T-cell (primary cell): ENCODE data around the gene RUNDC1. TPM values are rescaled to one million over a fixed set of nuclear protein-coding genes. Genes with fewer than 3 reads are reported as not detected.

Experiments used
- ATAC-seq, 4 experiments: fragments of 200-7000 bp in 3 of 4; fragments of 150-1000 bp in 1 of 4; cut with Tn5 transposase; replicated peaks in 1 of 4; 1 replicate in 3 of 4; 2 replicates in 1 of 4; pipeline ENCODE4 v1.10.0; 2021; ENCODE audit warnings: moderate library complexity in 3 of 4, mild to moderate bottlenecking in 2 of 4, moderate number of reproducible peaks in 1 of 4
- CTCF ChIA-PET, 2 donors: fragments of 300-600 bp; sonication (Branson Sonifier 250); formaldehyde crosslinking; loops; one replicate each; lab custom pipeline; 2022; ENCODE audit warnings: antibody characterized with exemption in 2 of 2; lab: Charles Lee
- POLR2A ChIA-PET, 2 donors: fragments of 300-600 bp; sonication (Branson Sonifier 250); formaldehyde crosslinking; loops; one replicate each; lab custom pipeline; 2022; ENCODE audit warnings: antibody characterized with exemption in 2 of 2; lab: Charles Lee
- DNase-seq, 35 experiments: peaks; one replicate each; pipeline versions ENCODE4 v3.0.0 to v3.0.0-alpha.2; 2013 to 2023
- H3K27ac ChIP-seq: one replicate; pipeline ENCODE4 v1.5.1; 2013; ENCODE audit warnings: low read length
- H3K27me3 ChIP-seq, 2 experiments: replicated peaks in 1 of 2; 1 replicate in 1 of 2; 2 replicates in 1 of 2; pipeline versions ENCODE4 v1.6.1 to v1.7.0; 2013; ENCODE audit warnings: low read length in 1 of 2, mixed read lengths in 1 of 2; ENCODE audit not compliant: control insufficient read depth in 2 of 2, insufficient read depth in 2 of 2; ENCODE audit errors: extremely low read depth in 1 of 2
- H3K36me3 ChIP-seq, 2 donors: 1 replicate in 1 of 2; 2 replicates in 1 of 2; pipeline versions ENCODE4 v1.6.1 to v1.7.0; 2013; ENCODE audit warnings: low read length in 1 of 2; ENCODE audit not compliant: control insufficient read depth in 2 of 2, insufficient read depth in 1 of 2; ENCODE audit errors: extremely low read depth in 1 of 2
- H3K4me1 ChIP-seq, 2 experiments: 1 replicate in 1 of 2; 2 replicates in 1 of 2; pipeline versions ENCODE4 v1.6.1 to v1.7.0; 2013; ENCODE audit warnings: low read length in 2 of 2, mixed read lengths in 1 of 2; ENCODE audit not compliant: insufficient read depth in 2 of 2, control insufficient read depth in 1 of 2; ENCODE audit errors: extremely low read depth in 1 of 2
- H3K4me3 ChIP-seq, 2 donors: 1 replicate in 1 of 2; 2 replicates in 1 of 2; pipeline versions ENCODE4 v1.5.1 to v1.7.0; 2013; ENCODE audit warnings: mild to moderate bottlenecking in 2 of 2, low read length in 1 of 2, moderate library complexity in 1 of 2; ENCODE audit not compliant: control insufficient read depth in 1 of 2; ENCODE audit errors: extremely low read depth in 1 of 2
- H3K9me3 ChIP-seq: 2 replicates; pipeline ENCODE4 v1.7.0; 2013
- H3K27ac Mint-ChIP-seq, 2 donors: one replicate each; pipeline ENCODE4 v1.8.0; 2020 to 2021; ENCODE audit warnings: mild to moderate bottlenecking in 2 of 2, mixed read lengths in 2 of 2
- H3K27me3 Mint-ChIP-seq, 2 donors: one replicate each; pipeline ENCODE4 v1.8.0; 2021 to 2022; ENCODE audit warnings: mixed read lengths in 2 of 2
- H3K36me3 Mint-ChIP-seq: one replicate; pipeline ENCODE4 v1.8.0; 2021; ENCODE audit warnings: mixed read lengths
- H3K4me1 Mint-ChIP-seq, 3 donors: one replicate each; pipeline ENCODE4 v1.8.0; 2020 to 2022; ENCODE audit warnings: mixed read lengths in 3 of 3, mild to moderate bottlenecking in 1 of 3
- H3K4me3 Mint-ChIP-seq, 3 donors: one replicate each; pipeline ENCODE4 v1.8.0; 2020 to 2022; ENCODE audit warnings: mild to moderate bottlenecking in 3 of 3, mixed read lengths in 3 of 3, moderate library complexity in 3 of 3
- H3K9me3 Mint-ChIP-seq, 3 donors: one replicate each; pipeline ENCODE4 v1.8.0; 2020 to 2022; ENCODE audit warnings: mixed read lengths in 3 of 3
- WGBS: methylation state at CpG from one replicate; pipeline ENCODE4 v1.1.5; 2013; ENCODE audit warnings: missing lambda C conversion rate; ENCODE audit not compliant: insufficient coverage; 5-methylcytosine and 5-hydroxymethylcytosine counted together
- total RNA-seq, 35 experiments: library from RNA in 6 of 35; stranded (reverse) in 6 of 35; fragments of 120-200 nt in 1 of 35; gene quantifications; one replicate each; pipeline versions ENCODE4 v1.2.1 to v1.2.4 and lab custom pipeline; 2013 to 2026

Gene RUNDC1
- total RNA-seq, 5 donors from 2014 or later (not counting 1 experiment from before 2014, with no cell fraction given), result 11.5 to 24.0 (median 23.7) TPM

DNA sequence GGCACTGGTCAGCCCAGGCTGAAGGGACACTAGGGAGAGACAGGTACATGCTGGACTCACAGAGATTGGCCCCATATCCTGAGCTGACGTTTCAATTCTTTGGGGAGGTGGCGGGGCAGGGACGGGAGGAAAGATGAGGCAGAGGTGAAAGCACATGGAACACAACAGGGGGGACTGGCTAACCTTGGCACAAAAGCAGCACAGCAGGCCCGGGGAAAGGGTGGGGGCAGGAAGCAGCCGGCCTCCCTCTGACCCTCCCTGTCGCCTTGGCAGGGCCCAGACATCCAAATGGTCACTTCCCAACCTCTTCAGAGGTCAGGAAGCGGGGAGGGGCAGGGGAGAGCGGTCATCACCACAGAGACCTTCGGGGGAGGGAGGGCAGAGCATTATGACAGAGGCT lies 35.2 kb downstream of the RUNDC1 start:
- WGBS, result 83% methylated on average over 5 of the region's 9 CpGs
- H3K27me3 Mint-ChIP-seq, result no peaks in the 10 kb centered on the region
- peaks cover 25 to 31% (median 30%) of the 10 kb centered on the region in 3 donors for H3K4me1 Mint-ChIP-seq
- peaks cover 6 to 24% of the 10 kb centered on the region in 2 experiments for H3K4me1 ChIP-seq
- DNase-seq (no peak), ATAC-seq (no peak)
- H3K4me3 ChIP-seq, result no peak overlapping the region
- CTCF ChIA-PET, result no interaction called here
- no peaks in the 10 kb centered on the region for H3K27me3 ChIP-seq
- peak overlapping the region in 1 of 2 donors; percentile 48 for H3K27ac Mint-ChIP-seq
- no peak overlapping the region for H3K4me3 Mint-ChIP-seq
- peaks cover 16% of the 10 kb centered on the region for H3K36me3 Mint-ChIP-seq
- no peak overlapping the region for H3K27ac ChIP-seq
- H3K9me3 ChIP-seq, result no peaks in the 10 kb centered on the region
- POLR2A ChIA-PET, result no interaction called here
- H3K9me3 Mint-ChIP-seq, result no peaks in the 10 kb centered on the region
- peaks cover 0 to 30% of the 10 kb centered on the region in 2 donors for H3K36me3 ChIP-seq

- Histone ChIP-seq H3K27ac (no peak overlapping the region), H3K4me1 (peaks cover 6 to 30% of the 10 kb centered on the region in 2 experiments), H3K4me3 (no peak overlapping the region), H3K27me3 (no peaks in the 10 kb centered on the region), H3K9me3 (no peaks in the 10 kb centered on the region), H3K36me3 (peaks cover 0 to 28% of the 10 kb centered on the region in 2 donors)
- Mint-ChIP-seq H3K36me3 (peaks cover 15% of the 10 kb centered on the region), H3K27ac (peak overlapping the region in 1 of 2 donors; percentile 48), H3K4me1 (peaks cover 29 to 34% (median 33%) of the 10 kb centered on the region in 3 donors), H3K27me3 (no peaks in the 10 kb centered on the region), H3K9me3 (no peaks in the 10 kb centered on the region), H3K4me3 (no peak overlapping the region)
- no peak for DNase-seq
- ATAC-seq, result no peak
- WGBS, result 96% methylated on average over 7 of the region's 7 CpGs
- ChIA-PET CTCF (no interaction called here), POLR2A (no interaction called here)
Measured at GRCh38 chr17:43016216-43016615, 35.9 kb downstream of the RUNDC1 start.

DNA sequence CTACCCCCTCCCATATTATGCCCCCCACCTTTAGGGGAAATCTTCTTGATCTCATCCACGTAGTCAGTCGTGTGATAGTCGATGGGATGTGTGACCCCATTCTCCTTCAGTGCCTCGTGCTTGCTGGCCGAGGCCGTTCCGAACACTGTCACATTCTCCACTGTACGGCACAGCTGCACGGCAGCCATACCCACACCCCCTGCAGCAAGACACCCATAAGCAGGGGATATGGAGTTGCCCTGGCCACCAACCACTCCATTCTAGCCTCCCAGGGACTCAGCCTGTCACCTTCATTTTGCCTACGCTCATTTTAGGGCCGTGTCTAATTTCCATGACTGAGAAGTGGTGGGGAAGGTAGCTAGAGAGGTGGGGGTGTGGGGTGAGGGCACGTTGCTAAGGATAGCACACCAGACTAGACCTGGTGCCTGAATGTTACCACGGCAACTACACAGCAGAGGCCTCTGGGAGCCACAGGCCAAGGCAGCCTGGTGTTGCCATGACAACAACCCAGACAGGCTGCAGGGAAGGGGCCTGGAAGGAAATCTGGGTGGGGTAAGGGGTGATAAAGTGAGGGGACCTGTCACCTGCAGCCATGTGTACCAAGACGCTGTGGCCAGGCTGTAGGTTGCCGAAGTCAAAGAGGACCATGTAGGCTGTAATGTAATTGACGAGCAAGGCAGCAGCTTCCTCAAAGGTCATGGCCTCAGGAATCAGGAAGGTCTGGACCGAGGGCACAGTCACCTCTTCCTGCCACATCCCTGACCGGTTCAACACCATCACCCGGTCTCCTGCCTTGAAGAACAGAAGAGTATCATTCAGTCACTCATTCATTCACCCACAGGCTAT lies 37.9 kb downstream of the RUNDC1 start:
- peaks cover 9 to 42% of the 10 kb centered on the region in 2 experiments for H3K4me1 ChIP-seq
- H3K27me3 Mint-ChIP-seq, result no peaks in the 10 kb centered on the region
- POLR2A ChIA-PET, result interaction anchor here in 1 of 2 donors (0.6 kb wide), 1 partner anchor 91 kb away, joined by 3 read pairs; no protein-coding TSS in a partner anchor
- H3K4me1 Mint-ChIP-seq, result peaks cover 32 to 38% (median 32%) of the 10 kb centered on the region in 3 donors
- peak in 1 of 4 experiments; percentile 59 for ATAC-seq
- H3K27ac Mint-ChIP-seq, result peak overlapping the region; percentile 23 to 77
- H3K27ac ChIP-seq, result peak overlapping the region; percentile 49
- no peak overlapping the region for H3K4me3 ChIP-seq
- H3K4me3 Mint-ChIP-seq, result no peak overlapping the region
- 63% methylated on average over 6 of the region's 19 CpGs for WGBS
- peaks cover 0 to 12% of the 10 kb centered on the region in 2 donors for H3K36me3 ChIP-seq
- H3K9me3 ChIP-seq, result no peaks in the 10 kb centered on the region
- DNase-seq, result peak in 21 of 35 experiments; percentile 11 to 65 (median 36)
- no peaks in the 10 kb centered on the region for H3K9me3 Mint-ChIP-seq
- CTCF ChIA-PET, result interaction anchor here (0.6 to 1.1 kb wide), 2 partner anchors 11 to 320 kb away, joined by 3 read pairs; partner anchors contain the start of gene IFI35 (in 1 of the 2)
- no peaks in the 10 kb centered on the region for H3K27me3 ChIP-seq
- H3K36me3 Mint-ChIP-seq, result peaks cover 8% of the 10 kb centered on the region

DNA sequence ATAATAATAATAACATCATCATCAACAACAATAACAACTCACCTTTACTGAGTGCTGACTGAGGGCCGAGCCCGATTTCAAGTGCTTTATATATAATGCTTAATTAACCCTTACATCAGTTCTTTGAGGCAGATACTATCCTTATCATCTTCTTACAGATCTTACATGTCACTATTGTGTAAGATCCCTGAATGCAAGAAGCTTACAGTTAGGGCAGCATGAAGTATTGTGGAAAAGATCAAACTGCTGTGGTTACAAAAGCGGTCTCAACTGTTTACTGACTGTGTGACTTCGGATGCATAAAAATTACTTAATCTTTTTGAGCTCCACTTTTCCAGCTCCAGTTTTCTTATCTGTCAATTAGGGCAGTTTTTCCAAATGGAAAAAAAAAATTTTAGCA lies 38.6 kb downstream of the RUNDC1 start:
- ATAC-seq, result no peak
- peaks cover 3% of the 10 kb centered on the region for H3K36me3 Mint-ChIP-seq
- no peaks in the 10 kb centered on the region for H3K9me3 ChIP-seq
- DNase-seq, result no peak
- H3K27ac ChIP-seq, result no peak overlapping the region
- peaks cover 0 to 5% of the 10 kb centered on the region in 2 donors for H3K36me3 ChIP-seq
- no peaks in the 10 kb centered on the region for H3K9me3 Mint-ChIP-seq
- H3K27ac Mint-ChIP-seq, result peak overlapping the region; percentile 23 to 77
- ChIA-PET POLR2A (no interaction called here), CTCF (no interaction called here)
- WGBS, result no CpG with 5 or more reads among the region's 4 CpGs
- H3K27me3 ChIP-seq, result no peaks in the 10 kb centered on the region
- H3K4me1 ChIP-seq, result peaks cover 9 to 48% of the 10 kb centered on the region in 2 experiments
- H3K27me3 Mint-ChIP-seq, result no peaks in the 10 kb centered on the region
- H3K4me3 ChIP-seq, result no peak overlapping the region
- H3K4me1 Mint-ChIP-seq, result peaks cover 32 to 40% (median 32%) of the 10 kb centered on the region in 3 donors
- H3K4me3 Mint-ChIP-seq, result no peak overlapping the region

DNA sequence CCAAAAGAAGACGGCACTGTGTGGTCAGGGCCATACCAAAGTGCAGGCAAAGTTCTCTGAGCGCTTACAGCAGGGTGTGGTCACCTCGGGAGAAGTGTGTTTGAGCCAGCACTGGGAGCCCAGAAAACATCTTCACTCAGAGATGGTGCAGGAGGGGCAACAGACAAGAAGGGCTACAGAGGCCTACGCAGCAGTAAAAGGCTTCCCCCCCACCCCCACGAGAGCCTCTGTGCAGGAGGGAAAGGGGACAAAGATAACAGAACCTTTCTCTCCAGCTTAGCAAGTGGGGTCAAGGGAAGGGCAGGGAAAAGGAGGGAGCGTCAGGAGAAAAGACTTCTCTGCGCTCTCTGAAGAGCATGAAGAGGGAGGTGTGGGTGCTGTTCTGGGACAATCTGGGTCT lies 39.1 kb downstream of the RUNDC1 start:
- H3K27me3 Mint-ChIP-seq, result no peaks in the 10 kb centered on the region
- H3K27ac Mint-ChIP-seq, result peak overlapping the region; percentile 71 to 85
- no peaks in the 10 kb centered on the region for H3K9me3 Mint-ChIP-seq
- Histone ChIP-seq H3K4me3 (no peak overlapping the region), H3K4me1 (peaks cover 9 to 53% of the 10 kb centered on the region in 2 experiments), H3K36me3 (peaks cover 0 to 4% of the 10 kb centered on the region in 2 donors), H3K27me3 (no peaks in the 10 kb centered on the region), H3K9me3 (no peaks in the 10 kb centered on the region), H3K27ac (no peak overlapping the region)
- H3K36me3 Mint-ChIP-seq, result peaks cover 3% of the 10 kb centered on the region
- DNase-seq, result no peak
- 93% methylated on average over 2 of the region's 7 CpGs for WGBS
- ATAC-seq, result no peak
- H3K4me1 Mint-ChIP-seq, result peaks cover 35 to 44% (median 36%) of the 10 kb centered on the region in 3 donors
- POLR2A ChIA-PET, result no interaction called here
- CTCF ChIA-PET, result no interaction called here
- H3K4me3 Mint-ChIP-seq, result peak overlapping the region; percentile 43 to 90 (median 86)

DNA sequence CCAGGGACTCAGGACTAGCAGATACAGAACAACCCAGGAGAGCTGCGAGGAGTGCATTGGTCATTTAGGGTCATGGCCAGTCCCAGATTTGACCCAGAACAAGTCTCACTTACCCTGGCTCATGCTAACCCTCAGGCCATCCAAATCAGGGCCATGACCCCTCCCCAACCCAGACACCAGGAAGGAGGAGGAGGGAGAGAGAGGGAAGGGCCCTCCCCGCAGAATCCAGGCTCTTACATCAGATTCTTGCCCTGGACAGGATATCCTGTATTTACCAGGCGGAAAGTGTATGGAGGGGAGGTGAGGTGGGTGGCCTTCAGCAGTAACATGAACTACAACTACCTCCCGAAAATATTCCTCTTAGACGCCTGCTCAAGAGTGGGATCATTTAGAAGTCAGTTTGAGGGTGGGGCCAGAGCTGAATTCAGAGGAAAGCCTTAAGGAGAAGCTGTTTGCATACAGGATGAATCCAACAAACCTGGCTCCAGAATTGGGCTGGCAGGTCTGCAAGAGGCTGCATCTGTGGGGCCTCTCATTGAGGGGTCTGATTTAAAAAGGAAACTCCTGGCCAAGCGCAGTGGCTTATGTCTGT lies 39.8 kb downstream of the RUNDC1 start:
- 100% methylated on average over 1 of the region's 6 CpGs for WGBS
- H3K27me3 Mint-ChIP-seq, result no peaks in the 10 kb centered on the region
- CTCF ChIA-PET, result no interaction called here
- Histone ChIP-seq H3K9me3 (no peaks in the 10 kb centered on the region), H3K4me1 (peaks cover 9 to 58% of the 10 kb centered on the region in 2 experiments), H3K36me3 (no peaks in the 10 kb centered on the region), H3K27ac (no peak overlapping the region), H3K27me3 (no peaks in the 10 kb centered on the region), H3K4me3 (no peak overlapping the region)
- no peaks in the 10 kb centered on the region for H3K9me3 Mint-ChIP-seq
- H3K27ac Mint-ChIP-seq, result peak overlapping the region; percentile 72 to 85
- no peak for ATAC-seq
- peaks cover 36 to 49% (median 43%) of the 10 kb centered on the region in 3 donors for H3K4me1 Mint-ChIP-seq
- POLR2A ChIA-PET, result no interaction called here
- DNase-seq, result no peak
- H3K4me3 Mint-ChIP-seq, result peak overlapping the region; percentile 82 to 90 (median 86)
- peaks cover 3% of the 10 kb centered on the region for H3K36me3 Mint-ChIP-seq
